NCI-H1436 treated with DMSO at 0.1 percent for 48 hours (cell line): ENCODE measurements around the gene PPP1R7.

Source experiments
- DNase-seq: peaks from one replicate; lab custom pipeline; 2025; lab: John Stamatoyannopoulos, UW

Gene PPP1R7

DNA sequence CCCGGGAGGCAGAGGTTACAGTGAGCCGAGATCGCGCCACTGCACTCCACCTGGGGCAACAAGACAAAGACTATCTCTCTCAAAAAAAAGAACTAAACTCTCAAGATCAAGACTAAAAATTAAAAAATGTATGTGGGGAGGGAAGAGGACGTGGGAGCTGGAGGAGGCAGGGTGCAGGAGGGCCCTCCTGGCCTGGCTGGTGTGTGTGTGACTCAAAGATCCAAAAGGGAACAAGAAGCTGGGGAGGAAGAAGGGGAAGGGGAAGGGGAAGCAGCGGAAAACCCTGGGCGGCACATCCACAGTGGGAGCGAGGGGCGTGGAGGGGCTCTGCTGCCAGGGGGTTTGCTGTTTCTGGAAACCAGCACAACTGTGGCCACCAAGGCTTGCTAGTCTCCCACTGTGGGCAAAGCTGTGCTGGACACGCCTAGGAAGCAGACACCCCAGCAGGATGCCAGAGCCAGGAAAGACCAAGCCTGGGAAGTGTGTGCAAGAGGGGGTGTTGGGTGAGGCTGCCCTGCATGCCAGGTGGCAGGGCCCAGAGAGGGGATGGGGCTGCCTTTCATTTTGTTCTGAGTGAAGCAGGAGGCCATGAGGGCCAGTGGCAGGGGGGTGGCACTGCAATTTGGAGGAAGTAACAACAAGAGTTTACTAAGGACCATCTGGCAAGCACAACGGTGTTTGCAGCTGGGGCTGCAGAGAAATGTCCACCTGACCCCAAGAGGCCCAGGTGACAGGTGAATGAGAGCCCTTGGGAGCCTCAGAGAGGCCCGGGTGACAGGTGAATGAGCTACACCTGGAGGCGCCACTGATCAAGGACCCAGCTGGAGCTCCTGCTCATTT lies 82.7 kb downstream of the PPP1R7 start:
- no peak for DNase-seq
